HepG2 (cell line): ENCODE results near the gene HRG. TPM values are rescaled to one million over a fixed set of nuclear protein-coding genes. Genes with fewer than 3 reads are reported as not detected.

Experiments used
- ATAC-seq: fragments of 200-7000 bp; cut with Tn5 transposase; 3 replicates; pipeline ENCODE4 v1.9.1; 2020; ENCODE audit warnings: mild to moderate bottlenecking, moderate library complexity
- BruUV-seq: library from RNA; stranded (reverse); fragments of 400-500 nt; replicated peaks from 2 replicates; lab custom pipeline; 2021; lab: Mats Ljungman, UMichigan
- CTCF ChIA-PET: fragments of 300-600 bp; formaldehyde crosslinking; extraction: SDS; loops from one replicate; lab custom pipeline; 2021; ENCODE audit warnings: low total read pairs, inconsistent platforms, low intra/inter-chr PET ratio; lab: Yijun Ruan, JAX
- POLR2A ChIA-PET: fragments of 350-600 bp; sonication (Branson Sonifier 250); formaldehyde crosslinking; loops from one replicate; lab custom pipeline; 2020; ENCODE audit warnings: antibody characterized with exemption, inconsistent platforms; lab: Yijun Ruan, JAX
- DNase-seq: peaks from one replicate; pipeline ENCODE4 v3.0.0-alpha.2; 2015; ENCODE audit warnings: low spot score
- FAIRE-seq: peaks from 3 replicates; lab custom pipeline; 2011; peaks lifted over from hg19 to GRCh38; lab: Jason Lieb, UNC
- H2AFZ ChIP-seq: one replicate; pipeline ENCODE4 v1.6.1; 2011; ENCODE audit warnings: low read length, inconsistent platforms
- H3K27ac ChIP-seq: fragments of 300-600 bp; 3 replicates; pipeline ENCODE4 v1.8.0; 2011; ENCODE audit warnings: mixed run types, mild to moderate bottlenecking, mixed read lengths, low read length, inconsistent platforms; ENCODE audit not compliant: insufficient read depth; ENCODE audit errors: extremely low read length
- H3K27me3 ChIP-seq, 2 experiments: fragments of 200-600 bp in 1 of 2; 2 replicates in 1 of 2; 3 replicates in 1 of 2; pipeline versions ENCODE4 v1.6.0 to v1.8.0; 2011; ENCODE audit warnings: low read length in 2 of 2, mild to moderate bottlenecking in 2 of 2, moderate library complexity in 2 of 2, inconsistent platforms in 1 of 2; ENCODE audit not compliant: insufficient read depth in 2 of 2, control insufficient read depth in 1 of 2
- H3K36me3 ChIP-seq, 2 experiments: fragments of 200-600 bp in 1 of 2; replicated peaks in 1 of 2; 2 replicates in 1 of 2; 3 replicates in 1 of 2; pipeline versions ENCODE4 v1.5.1 to v1.8.0; 2011; ENCODE audit warnings: low read length in 2 of 2, inconsistent platforms in 1 of 2; ENCODE audit not compliant: insufficient read depth in 2 of 2, control insufficient read depth in 1 of 2
- H3K4me1 ChIP-seq: 2 replicates; pipeline ENCODE4 v1.5.1; 2012; ENCODE audit warnings: low read length, inconsistent platforms; ENCODE audit not compliant: insufficient read depth
- H3K4me2 ChIP-seq: 2 replicates; pipeline ENCODE4 v1.6.0; 2011; ENCODE audit warnings: low read depth, low read length, inconsistent platforms
- H3K4me3 ChIP-seq, 3 experiments: fragments of 200-600 bp in 1 of 3; sonication (generic), shearing (Covaris generic) in 1 of 3; replicated peaks in 1 of 3; 2 replicates each; pipeline ENCODE4 v1.5.1; 2011 to 2016; ENCODE audit warnings: low read length in 3 of 3, inconsistent platforms in 2 of 3, low read depth in 2 of 3, mild to moderate bottlenecking in 2 of 3, control low read depth in 1 of 3, mixed read lengths in 1 of 3; ENCODE audit not compliant: insufficient read depth in 1 of 3
- H3K79me2 ChIP-seq: one replicate; pipeline ENCODE4 v1.6.1; 2011; ENCODE audit warnings: low read length, inconsistent platforms; ENCODE audit not compliant: insufficient read depth
- H3K9ac ChIP-seq: 2 replicates; pipeline ENCODE4 v1.6.0; 2011; ENCODE audit warnings: mild to moderate bottlenecking, low read depth, low read length, inconsistent platforms; ENCODE audit not compliant: insufficient read depth
- H3K9me3 ChIP-seq: 2 replicates; pipeline ENCODE4 v1.5.1; 2012; ENCODE audit warnings: mild to moderate bottlenecking, low read length
- H4K20me1 ChIP-seq: 2 replicates; pipeline ENCODE4 v1.6.0; 2011; ENCODE audit warnings: inconsistent platforms, mild to moderate bottlenecking, low read length, moderate library complexity; ENCODE audit not compliant: insufficient read depth
- BCL6 ChIP-seq: IDR thresholded peaks from 2 replicates; pipeline ENCODE4 v1.6.1; 2016; ENCODE audit warnings: missing genetic modification reagents, missing compliant biosample characterization
- BHLHE40 ChIP-seq: IDR thresholded peaks from 2 replicates; pipeline ENCODE4 v1.6.1; 2011; ENCODE audit warnings: low read length, improper control_type of control experiment
- EED ChIP-seq: sonication (generic); formaldehyde crosslinking; IDR thresholded peaks from 2 replicates; pipeline ENCODE4 v1.5.0; 2020; ENCODE audit warnings: mild to moderate bottlenecking, missing genetic modification reagents
- ELF3 ChIP-seq: IDR thresholded peaks from 2 replicates; pipeline ENCODE4 v1.6.1; 2016; ENCODE audit warnings: missing genetic modification reagents, missing compliant biosample characterization
- FOXA1 ChIP-seq, 2 experiments: fragments of 450-650 bp in 1 of 2; sonication (generic) in 1 of 2; formaldehyde crosslinking in 1 of 2; IDR thresholded peaks; 2 replicates each; pipeline versions ENCODE4 v1.4.0 to v1.6.1; 2016 to 2020; ENCODE audit warnings: missing genetic modification reagents in 1 of 2
- FOXA3 ChIP-seq: IDR thresholded peaks from 2 replicates; pipeline ENCODE4 v1.6.1; 2016; ENCODE audit warnings: missing genetic modification reagents, missing compliant biosample characterization
- SOX13 ChIP-seq, 3 experiments: fragments of 450-650 bp in 1 of 3; sonication (generic) in 1 of 3; formaldehyde crosslinking in 1 of 3; IDR thresholded peaks in 2 of 3; conservative IDR thresholded peaks in 1 of 3; 2 replicates each; pipeline versions ENCODE4 v1.5.0 to v1.6.1; 2016 to 2020; ENCODE audit warnings: antibody characterized with exemption in 1 of 3, mild to moderate bottlenecking in 1 of 3, missing compliant biosample characterization in 1 of 3, missing genetic modification reagents in 1 of 3, moderate library complexity in 1 of 3
- SOX6 ChIP-seq, 2 experiments: fragments of 450-650 bp in 1 of 2; sonication (generic) in 1 of 2; formaldehyde crosslinking in 1 of 2; IDR thresholded peaks; 2 replicates each; pipeline versions ENCODE4 v1.4.0 to v1.6.1; 2017 to 2020; ENCODE audit warnings: antibody characterized with exemption in 1 of 2, mild to moderate bottlenecking in 1 of 2, missing genetic modification reagents in 1 of 2
- TFAP4 ChIP-seq: sonication (generic); IDR thresholded peaks from 2 replicates; pipeline ENCODE4 v1.6.1; 2016; ENCODE audit warnings: low read depth, borderline replicate concordance
- WGBS: methylation state at CpG from one replicate; pipeline ENCODE4 v1.1.6; 2017; ENCODE audit warnings: low lambda C conversion rate; 5-methylcytosine and 5-hydroxymethylcytosine counted together
- in situ Hi-C: cut with HindIII; loops from 2 replicates; pipeline ENCODE4 v1.10.0; 2017; ENCODE audit warnings: low pct_unique_long_range_greater_than_20kb; ENCODE audit not compliant: extremely low pct_ligation_motif_present
- intact Hi-C: fragments of 100-400 bp; cut with micrococcal nuclease; formaldehyde crosslinking; loops from one replicate; pipeline ENCODE4 v1.10.0; 2022; ENCODE audit not compliant: unreplicated experiment
- polyA plus RNA-seq, 8 experiments: library from polyadenylated mRNA; depleted of rRNA in 3 of 8; stranded (reverse) in 7 of 8; unstranded in 1 of 8; fragments of >200 nt; fragmentation: Illumina TruSeq in 4 of 8; extraction: Trizol in 4 of 8; gene quantifications; 2 replicates each; pipeline versions ENCODE4 v1.2.1 to v1.2.3, GENCODE V29; 2011 to 2016; ENCODE audit warnings: low read depth in 4 of 8, missing spikeins in 1 of 8, mixed read lengths in 1 of 8; ENCODE audit not compliant: insufficient read depth in 1 of 8
- total RNA-seq, 5 experiments: library from RNA; depleted of rRNA; stranded (reverse); fragments of >200 nt; fragmentation: Illumina TruSeq; extraction: Trizol; gene quantifications; 2 replicates each; pipeline ENCODE4 v1.2.3, GENCODE V29; 2016; ENCODE audit warnings: low read depth in 1 of 5
- TF ChIP-seq, protein P1 (sequence below): fragments of 450-650 bp; IDR thresholded peaks from 2 replicates; pipeline ENCODE4 v1.6.1; 2016
- TF ChIP-seq, protein P2 (sequence below): sonication (generic); formaldehyde crosslinking; IDR thresholded peaks from 2 replicates; pipeline ENCODE4 v1.5.1; 2020; ENCODE audit warnings: mild to moderate bottlenecking, missing genetic modification reagents, borderline replicate concordance

The HRG gene
- total and polyA plus RNA-seq, 2 of the 13 experiments (the other 11 are each of a cell fraction or from before 2014, with no cell fraction given) = 0.09 to 0.11 TPM

- Histone ChIP-seq H3K4me2 (no peak overlapping the region), H4K20me1 (no peaks in the 10 kb centered on the region), H2AFZ (no peak overlapping the region), H3K27me3 (no peaks in the 10 kb centered on the region; a peak in 1 of 5 replicates), H3K4me3 (no peak overlapping the region), H3K27ac (no peak overlapping the region), H3K9ac (no peak overlapping the region), H3K36me3 (no peaks in the 10 kb centered on the region), H3K4me1 (peaks cover 29% of the 10 kb centered on the region), H3K79me2 (no peaks in the 10 kb centered on the region), H3K9me3 (no peaks in the 10 kb centered on the region)
- FAIRE-seq (no peak), DNase-seq (peak; percentile 43), ATAC-seq (peak; percentile 78)
- WGBS = 36% methylated on average over 12 of the region's 12 CpGs
- CTCF ChIA-PET = no interaction called here
- 0 out of 2 replicates have a peak, but pooled peaks have one; percentile 8 for TF ChIP-seq TFAP4
- TF ChIP-seq, protein P1, sequence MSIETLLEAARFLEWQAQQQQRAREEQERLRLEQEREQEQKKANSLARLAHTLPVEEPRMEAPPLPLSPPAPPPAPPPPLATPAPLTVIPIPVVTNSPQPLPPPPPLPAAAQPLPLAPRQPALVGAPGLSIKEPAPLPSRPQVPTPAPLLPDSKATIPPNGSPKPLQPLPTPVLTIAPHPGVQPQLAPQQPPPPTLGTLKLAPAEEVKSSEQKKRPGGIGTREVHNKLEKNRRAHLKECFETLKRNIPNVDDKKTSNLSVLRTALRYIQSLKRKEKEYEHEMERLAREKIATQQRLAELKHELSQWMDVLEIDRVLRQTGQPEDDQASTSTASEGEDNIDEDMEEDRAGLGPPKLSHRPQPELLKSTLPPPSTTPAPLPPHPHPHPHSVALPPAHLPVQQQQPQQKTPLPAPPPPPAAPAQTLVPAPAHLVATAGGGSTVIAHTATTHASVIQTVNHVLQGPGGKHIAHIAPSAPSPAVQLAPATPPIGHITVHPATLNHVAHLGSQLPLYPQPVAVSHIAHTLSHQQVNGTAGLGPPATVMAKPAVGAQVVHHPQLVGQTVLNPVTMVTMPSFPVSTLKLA = peak; percentile 54; the same call in 1 of the 2 replicates
- no peak for TF ChIP-seq SOX13 (IDR thresholded peaks at IDR 0.05)
- TF ChIP-seq SOX13 (CRISPR knock-in tag; conservative IDR thresholded peaks at IDR 0.05 in 1 of 2, IDR thresholded peaks at IDR 0.05 in 1 of 2) = 0 out of 4 replicates have a peak, but pooled peaks of 1 of the 2 experiments have one; percentile 10
- peak; percentile 77 for TF ChIP-seq FOXA3
- TF ChIP-seq FOXA1 (IDR thresholded peaks at IDR 0.05) = no peak
- peak; percentile 79 for TF ChIP-seq FOXA1 (CRISPR knock-in tag; IDR thresholded peaks at IDR 0.05)
- TF ChIP-seq SOX6 (IDR thresholded peaks at IDR 0.05) = no peak
- TF ChIP-seq SOX6 (CRISPR knock-in tag; IDR thresholded peaks at IDR 0.05) = 0 out of 2 replicates have a peak, but pooled peaks have one; percentile 24
- peak; percentile 40; the same call in 1 of the 2 replicates for TF ChIP-seq ELF3 (CRISPR knock-in tag)
- peak; percentile 55 for TF ChIP-seq BHLHE40
- TF ChIP-seq, protein P2, sequence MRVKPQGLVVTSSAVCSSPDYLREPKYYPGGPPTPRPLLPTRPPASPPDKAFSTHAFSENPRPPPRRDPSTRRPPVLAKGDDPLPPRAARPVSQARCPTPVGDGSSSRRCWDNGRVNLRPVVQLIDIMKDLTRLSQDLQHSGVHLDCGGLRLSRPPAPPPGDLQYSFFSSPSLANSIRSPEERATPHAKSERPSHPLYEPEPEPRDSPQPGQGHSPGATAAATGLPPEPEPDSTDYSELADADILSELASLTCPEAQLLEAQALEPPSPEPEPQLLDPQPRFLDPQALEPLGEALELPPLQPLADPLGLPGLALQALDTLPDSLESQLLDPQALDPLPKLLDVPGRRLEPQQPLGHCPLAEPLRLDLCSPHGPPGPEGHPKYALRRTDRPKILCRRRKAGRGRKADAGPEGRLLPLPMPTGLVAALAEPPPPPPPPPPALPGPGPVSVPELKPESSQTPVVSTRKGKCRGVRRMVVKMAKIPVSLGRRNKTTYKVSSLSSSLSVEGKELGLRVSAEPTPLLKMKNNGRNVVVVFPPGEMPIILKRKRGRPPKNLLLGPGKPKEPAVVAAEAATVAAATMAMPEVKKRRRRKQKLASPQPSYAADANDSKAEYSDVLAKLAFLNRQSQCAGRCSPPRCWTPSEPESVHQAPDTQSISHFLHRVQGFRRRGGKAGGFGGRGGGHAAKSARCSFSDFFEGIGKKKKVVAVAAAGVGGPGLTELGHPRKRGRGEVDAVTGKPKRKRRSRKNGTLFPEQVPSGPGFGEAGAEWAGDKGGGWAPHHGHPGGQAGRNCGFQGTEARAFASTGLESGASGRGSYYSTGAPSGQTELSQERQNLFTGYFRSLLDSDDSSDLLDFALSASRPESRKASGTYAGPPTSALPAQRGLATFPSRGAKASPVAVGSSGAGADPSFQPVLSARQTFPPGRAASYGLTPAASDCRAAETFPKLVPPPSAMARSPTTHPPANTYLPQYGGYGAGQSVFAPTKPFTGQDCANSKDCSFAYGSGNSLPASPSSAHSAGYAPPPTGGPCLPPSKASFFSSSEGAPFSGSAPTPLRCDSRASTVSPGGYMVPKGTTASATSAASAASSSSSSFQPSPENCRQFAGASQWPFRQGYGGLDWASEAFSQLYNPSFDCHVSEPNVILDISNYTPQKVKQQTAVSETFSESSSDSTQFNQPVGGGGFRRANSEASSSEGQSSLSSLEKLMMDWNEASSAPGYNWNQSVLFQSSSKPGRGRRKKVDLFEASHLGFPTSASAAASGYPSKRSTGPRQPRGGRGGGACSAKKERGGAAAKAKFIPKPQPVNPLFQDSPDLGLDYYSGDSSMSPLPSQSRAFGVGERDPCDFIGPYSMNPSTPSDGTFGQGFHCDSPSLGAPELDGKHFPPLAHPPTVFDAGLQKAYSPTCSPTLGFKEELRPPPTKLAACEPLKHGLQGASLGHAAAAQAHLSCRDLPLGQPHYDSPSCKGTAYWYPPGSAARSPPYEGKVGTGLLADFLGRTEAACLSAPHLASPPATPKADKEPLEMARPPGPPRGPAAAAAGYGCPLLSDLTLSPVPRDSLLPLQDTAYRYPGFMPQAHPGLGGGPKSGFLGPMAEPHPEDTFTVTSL (CRISPR knock-in tag) = no peak
- 0 out of 2 replicates have a peak, but pooled peaks have one; percentile 36 for TF ChIP-seq BCL6 (CRISPR knock-in tag)
- TF ChIP-seq EED (CRISPR knock-in tag) = no peak
- POLR2A ChIA-PET = no interaction called here
- no TSS peak for BruUV-seq
- intact Hi-C loops = no loop called here
- in situ Hi-C loops = no loop called here
These were observed 21.4 kb downstream of the HRG start for GRCh38 chr3:186687120-186687651.
